Measurements from ENCODE around the gene ERC1.

ERC1 gene

GRCh38 chr12:1357711-1358110, 366.7 kb downstream of the ERC1 start:
- Histone ChIP-seq H3K4me1 (ENCODE audit: control insufficient read depth, insufficient read depth, low read length) (no peaks in the 10 kb centered on the region), H3K9me3 (ENCODE audit: control insufficient read depth, insufficient read depth, low read length) (no peaks in the 10 kb centered on the region), H3K4me3 (ENCODE audit: low read depth, low read length) (no peak overlapping the region), H3K36me3 (ENCODE audit: control insufficient read depth, insufficient read depth, low read length) (no peaks in the 10 kb centered on the region), H3K27me3 (ENCODE audit: control insufficient read depth, insufficient read depth, low read length) (no peaks in the 10 kb centered on the region), H3K9ac (ENCODE audit: low read depth, low read length) (no peak overlapping the region)

GRCh38 chr12:1360441-1361210, 369.6 kb downstream of the ERC1 start:
- Histone ChIP-seq H3K4me1 (ENCODE audit: control insufficient read depth, insufficient read depth, low read length) (no peaks in the 10 kb centered on the region), H3K27me3 (ENCODE audit: control insufficient read depth, insufficient read depth, low read length) (no peaks in the 10 kb centered on the region), H3K9ac (ENCODE audit: low read depth, low read length) (no peak overlapping the region), H3K36me3 (ENCODE audit: control insufficient read depth, insufficient read depth, low read length) (no peaks in the 10 kb centered on the region), H3K4me3 (ENCODE audit: low read depth, low read length) (no peak overlapping the region), H3K9me3 (ENCODE audit: control insufficient read depth, insufficient read depth, low read length) (no peaks in the 10 kb centered on the region)

- H3K4me3 ChIP-seq (ENCODE audit: low read depth, low read length): no peak overlapping the region
- H3K9ac ChIP-seq (ENCODE audit: low read depth, low read length): no peak overlapping the region
- no peaks in the 10 kb centered on the region for H3K9me3 ChIP-seq (ENCODE audit: control insufficient read depth, insufficient read depth, low read length)
- H3K4me1 ChIP-seq (ENCODE audit: control insufficient read depth, insufficient read depth, low read length): peaks cover 4% of the 10 kb centered on the region
- H3K36me3 ChIP-seq (ENCODE audit: control insufficient read depth, insufficient read depth, low read length): no peaks in the 10 kb centered on the region
- no peaks in the 10 kb centered on the region for H3K27me3 ChIP-seq (ENCODE audit: control insufficient read depth, insufficient read depth, low read length)
Observed at GRCh38 chr12:1362143-1362662, 371.2 kb downstream of the ERC1 start.

GRCh38 chr12:1365703-1366102, 374.7 kb downstream of the ERC1 start:
- Histone ChIP-seq H3K9me3 (ENCODE audit: control insufficient read depth, insufficient read depth, low read length) (no peaks in the 10 kb centered on the region), H3K4me1 (ENCODE audit: control insufficient read depth, insufficient read depth, low read length) (peaks cover 8% of the 10 kb centered on the region), H3K36me3 (ENCODE audit: control insufficient read depth, insufficient read depth, low read length) (no peaks in the 10 kb centered on the region), H3K4me3 (ENCODE audit: low read depth, low read length) (no peak overlapping the region), H3K9ac (ENCODE audit: low read depth, low read length) (no peak overlapping the region), H3K27me3 (ENCODE audit: control insufficient read depth, insufficient read depth, low read length) (no peaks in the 10 kb centered on the region)

GRCh38 chr12:1367331-1368291, 376.6 kb downstream of the ERC1 start:
- Histone ChIP-seq H3K4me3 (ENCODE audit: low read depth, low read length) (no peak overlapping the region), H3K4me1 (ENCODE audit: control insufficient read depth, insufficient read depth, low read length) (peaks cover 8% of the 10 kb centered on the region), H3K9ac (ENCODE audit: low read depth, low read length) (no peak overlapping the region), H3K36me3 (ENCODE audit: control insufficient read depth, insufficient read depth, low read length) (no peaks in the 10 kb centered on the region), H3K27me3 (ENCODE audit: control insufficient read depth, insufficient read depth, low read length) (no peaks in the 10 kb centered on the region), H3K9me3 (ENCODE audit: control insufficient read depth, insufficient read depth, low read length) (no peaks in the 10 kb centered on the region)

GRCh38 chr12:1369460-1369859, 378.4 kb downstream of the ERC1 start:
- H3K9me3 ChIP-seq (ENCODE audit: control insufficient read depth, insufficient read depth, low read length): no peaks in the 10 kb centered on the region
- no peaks in the 10 kb centered on the region for H3K27me3 ChIP-seq (ENCODE audit: control insufficient read depth, insufficient read depth, low read length)
- no peaks in the 10 kb centered on the region for H3K36me3 ChIP-seq (ENCODE audit: control insufficient read depth, insufficient read depth, low read length)
- H3K4me1 ChIP-seq (ENCODE audit: control insufficient read depth, insufficient read depth, low read length): peaks cover 8% of the 10 kb centered on the region
- no peak overlapping the region for H3K9ac ChIP-seq (ENCODE audit: low read depth, low read length)
- H3K4me3 ChIP-seq (ENCODE audit: low read depth, low read length): no peak overlapping the region

- no peaks in the 10 kb centered on the region for H3K27me3 ChIP-seq (ENCODE audit: control insufficient read depth, insufficient read depth, low read length)
- peaks cover 8% of the 10 kb centered on the region for H3K4me1 ChIP-seq (ENCODE audit: control insufficient read depth, insufficient read depth, low read length)
- H3K36me3 ChIP-seq (ENCODE audit: control insufficient read depth, insufficient read depth, low read length): no peaks in the 10 kb centered on the region
- H3K9me3 ChIP-seq (ENCODE audit: control insufficient read depth, insufficient read depth, low read length): no peaks in the 10 kb centered on the region
- no peak overlapping the region for H3K4me3 ChIP-seq (ENCODE audit: low read depth, low read length)
- H3K9ac ChIP-seq (ENCODE audit: low read depth, low read length): no peak overlapping the region
Observed at GRCh38 chr12:1369938-1370500, 379.0 kb downstream of the ERC1 start.

- no peak overlapping the region for H3K9ac ChIP-seq (ENCODE audit: low read depth, low read length)
- H3K4me3 ChIP-seq (ENCODE audit: low read depth, low read length): no peak overlapping the region
- no peaks in the 10 kb centered on the region for H3K9me3 ChIP-seq (ENCODE audit: control insufficient read depth, insufficient read depth, low read length)
- H3K36me3 ChIP-seq (ENCODE audit: control insufficient read depth, insufficient read depth, low read length): no peaks in the 10 kb centered on the region
- H3K4me1 ChIP-seq (ENCODE audit: control insufficient read depth, insufficient read depth, low read length): no peaks in the 10 kb centered on the region
- no peaks in the 10 kb centered on the region for H3K27me3 ChIP-seq (ENCODE audit: control insufficient read depth, insufficient read depth, low read length)
Observed at GRCh38 chr12:1373901-1374735, 383.1 kb downstream of the ERC1 start.

GRCh38 chr12:1375323-1375722, 384.3 kb downstream of the ERC1 start:
- H3K4me3 ChIP-seq (ENCODE audit: low read depth, low read length): no peak overlapping the region
- no peaks in the 10 kb centered on the region for H3K4me1 ChIP-seq (ENCODE audit: control insufficient read depth, insufficient read depth, low read length)
- H3K27me3 ChIP-seq (ENCODE audit: control insufficient read depth, insufficient read depth, low read length): no peaks in the 10 kb centered on the region
- no peaks in the 10 kb centered on the region for H3K36me3 ChIP-seq (ENCODE audit: control insufficient read depth, insufficient read depth, low read length)
- no peak overlapping the region for H3K9ac ChIP-seq (ENCODE audit: low read depth, low read length)
- H3K9me3 ChIP-seq (ENCODE audit: control insufficient read depth, insufficient read depth, low read length): no peaks in the 10 kb centered on the region

- Histone ChIP-seq H3K9ac (ENCODE audit: low read depth, low read length) (no peak overlapping the region), H3K9me3 (ENCODE audit: control insufficient read depth, insufficient read depth, low read length) (no peaks in the 10 kb centered on the region), H3K27me3 (ENCODE audit: control insufficient read depth, insufficient read depth, low read length) (no peaks in the 10 kb centered on the region), H3K36me3 (ENCODE audit: control insufficient read depth, insufficient read depth, low read length) (no peaks in the 10 kb centered on the region), H3K4me3 (ENCODE audit: low read depth, low read length) (no peak overlapping the region), H3K4me1 (ENCODE audit: control insufficient read depth, insufficient read depth, low read length) (no peaks in the 10 kb centered on the region)
Observed at GRCh38 chr12:1377117-1377516, 386.1 kb downstream of the ERC1 start.

GRCh38 chr12:1377681-1378080, 386.7 kb downstream of the ERC1 start:
- Histone ChIP-seq H3K4me1 (ENCODE audit: control insufficient read depth, insufficient read depth, low read length) (no peaks in the 10 kb centered on the region), H3K27me3 (ENCODE audit: control insufficient read depth, insufficient read depth, low read length) (no peaks in the 10 kb centered on the region), H3K9ac (ENCODE audit: low read depth, low read length) (no peak overlapping the region), H3K36me3 (ENCODE audit: control insufficient read depth, insufficient read depth, low read length) (no peaks in the 10 kb centered on the region), H3K9me3 (ENCODE audit: control insufficient read depth, insufficient read depth, low read length) (no peaks in the 10 kb centered on the region), H3K4me3 (ENCODE audit: low read depth, low read length) (no peak overlapping the region)

All from iPS-15b (cell line).